Fibroblast of peridontal ligament (primary cell): ENCODE data around the gene NKX1-2.

Experiments
- DNase-seq: peaks from one replicate; pipeline ENCODE4 v3.0.0-alpha.2; 2010; ENCODE audit errors: extremely low read depth

Gene NKX1-2

GRCh38 chr10:124450012-124450782, at the start of gene NKX1-2:
Gene NKX1-2, minus strand, starts transcription at chr10:124450035. Its CDS starts 92 bp downstream, at chr10:124449943.
- DNase-seq: no peak

GRCh38 chr10:124498056-124498455, 48.2 kb upstream of the NKX1-2 start:
- no peak for DNase-seq

DNA sequence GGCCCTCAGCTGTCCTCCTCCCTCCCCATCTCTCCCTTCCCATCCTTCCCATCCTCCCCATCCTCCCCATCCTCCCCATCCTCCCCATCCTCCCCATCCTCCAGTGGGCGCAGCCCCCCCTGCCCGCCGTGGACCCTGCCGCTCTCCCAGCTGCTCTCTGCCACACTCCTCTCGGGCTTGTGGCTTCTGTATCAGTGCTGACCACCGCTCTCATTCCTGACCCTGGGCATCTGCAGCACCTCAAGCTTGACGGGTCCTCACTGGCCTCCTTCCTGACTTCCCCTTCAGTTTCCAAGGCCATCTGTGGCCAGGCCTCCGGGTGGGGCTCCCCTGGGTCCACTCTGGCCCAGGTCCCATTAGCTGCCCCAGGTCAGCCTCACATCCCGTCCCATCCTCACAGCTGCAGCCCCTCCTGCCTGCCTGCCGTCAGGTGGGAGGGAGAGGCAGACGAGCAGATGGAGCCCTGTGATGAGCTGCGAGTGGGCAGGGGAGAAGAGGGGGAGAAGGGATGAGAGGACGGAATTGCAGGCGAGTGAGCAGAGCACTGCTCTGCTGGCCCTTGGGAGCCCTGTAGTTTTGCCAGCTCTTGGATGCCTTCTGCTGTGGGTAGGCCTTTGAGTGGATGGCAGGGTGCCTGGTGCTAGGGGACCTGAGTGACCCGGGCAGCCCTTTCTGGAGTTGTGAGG, 47.5 kb upstream of the NKX1-2 start:
- DNase-seq: no peak

DNA sequence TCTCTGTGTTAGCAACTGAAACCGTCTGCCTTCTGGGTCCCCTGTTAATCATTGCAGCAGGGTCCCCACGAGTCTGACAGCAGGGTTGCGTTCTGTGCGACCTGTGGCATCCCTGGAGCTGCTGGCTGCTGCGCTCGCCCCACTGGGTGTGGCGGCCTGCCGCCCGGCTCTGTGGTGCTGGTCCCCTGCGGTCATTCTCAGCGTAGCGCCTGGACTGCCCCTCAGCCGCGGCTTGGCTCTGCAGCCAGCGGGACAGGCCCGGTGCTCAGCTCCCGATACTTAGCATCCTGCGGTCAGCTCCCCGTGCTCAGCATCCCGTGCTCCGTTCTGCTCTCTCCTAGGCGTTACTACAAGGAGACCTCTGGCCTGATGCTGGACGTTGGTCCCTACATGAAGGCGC, 46.8 kb upstream of the NKX1-2 start:
- DNase-seq: no peak

GRCh38 chr10:124496150-124496549, 46.3 kb upstream of the NKX1-2 start:
- DNase-seq: no peak

DNA sequence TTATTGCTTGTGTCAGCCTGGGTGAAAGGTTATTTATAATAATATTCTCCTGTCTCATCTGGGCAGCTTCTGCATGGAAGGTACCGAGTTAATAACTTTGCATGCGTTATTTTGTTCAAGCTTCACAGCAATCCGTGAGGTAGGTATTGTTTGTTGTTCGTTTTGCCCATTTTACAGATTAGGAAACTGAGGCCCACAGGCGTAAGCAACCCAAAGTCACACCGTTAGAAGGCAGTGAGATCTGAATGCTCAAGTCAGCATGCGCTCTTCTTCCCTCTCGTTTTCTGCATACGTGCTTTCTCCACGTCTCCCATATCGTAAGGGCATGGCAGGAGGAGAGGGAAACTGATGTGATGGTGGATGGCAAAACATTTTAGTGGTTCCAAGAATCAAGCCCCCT, 45.9 kb upstream of the NKX1-2 start:
- DNase-seq: no peak

- no peak for DNase-seq
Observed at GRCh38 chr10:124495162-124495561, 45.3 kb upstream of the NKX1-2 start.

GRCh38 chr10:124494046-124494807, 44.4 kb upstream of the NKX1-2 start:
- no peak for DNase-seq

- DNase-seq: no peak
Observed at GRCh38 chr10:124493214-124493882, 43.5 kb upstream of the NKX1-2 start.

GRCh38 chr10:124492266-124492665, 42.4 kb upstream of the NKX1-2 start:
- DNase-seq: no peak

DNA sequence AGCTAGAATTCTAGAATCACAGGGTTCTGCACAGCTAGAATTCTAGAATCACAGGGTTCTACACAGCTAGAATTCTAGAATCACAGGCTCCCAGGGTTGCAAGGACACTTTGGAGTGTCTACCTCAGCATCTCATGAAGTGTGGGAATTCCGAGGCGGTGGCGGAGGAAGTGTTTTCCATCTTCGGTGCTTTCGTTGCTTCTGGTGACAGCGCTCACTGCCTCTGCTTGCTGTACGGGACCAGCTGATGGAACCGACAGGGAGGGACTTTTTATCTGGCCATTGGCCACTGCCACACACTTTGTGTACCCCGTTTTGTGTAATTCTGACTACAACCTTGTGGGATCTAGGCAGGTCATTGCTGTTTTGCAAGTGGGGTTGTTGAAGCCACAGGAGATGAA, 41.3 kb upstream of the NKX1-2 start:
- no peak for DNase-seq

GRCh38 chr10:124486635-124487034, 36.8 kb upstream of the NKX1-2 start:
- no peak for DNase-seq

DNA sequence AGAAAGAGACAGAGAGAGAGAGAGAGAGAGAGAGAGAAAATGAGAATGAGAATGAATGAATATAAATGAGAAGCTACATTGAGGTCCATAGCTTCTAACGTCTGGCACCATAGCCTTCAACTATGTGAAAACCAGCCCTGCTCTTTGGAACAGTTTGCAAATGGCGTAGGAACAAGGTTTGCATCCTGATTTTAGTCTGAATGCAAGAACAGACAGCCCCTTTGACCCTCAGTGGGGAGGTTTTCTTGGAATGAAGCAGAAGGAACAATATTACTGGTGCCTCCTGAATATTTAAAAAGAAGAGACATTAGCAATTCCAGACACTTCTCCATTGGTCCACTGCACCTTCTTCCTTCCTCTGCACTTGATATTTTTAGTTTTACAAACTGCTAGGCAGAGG, 34.8 kb upstream of the NKX1-2 start:
- DNase-seq: no peak

GRCh38 chr10:124484031-124484430, 34.2 kb upstream of the NKX1-2 start:
- DNase-seq: no peak

GRCh38 chr10:124482876-124483275, 33.0 kb upstream of the NKX1-2 start:
- DNase-seq: no peak

- no peak for DNase-seq
Observed at GRCh38 chr10:124482236-124482800, 32.5 kb upstream of the NKX1-2 start.

GRCh38 chr10:124481717-124482116, 31.9 kb upstream of the NKX1-2 start:
- no peak for DNase-seq

DNA sequence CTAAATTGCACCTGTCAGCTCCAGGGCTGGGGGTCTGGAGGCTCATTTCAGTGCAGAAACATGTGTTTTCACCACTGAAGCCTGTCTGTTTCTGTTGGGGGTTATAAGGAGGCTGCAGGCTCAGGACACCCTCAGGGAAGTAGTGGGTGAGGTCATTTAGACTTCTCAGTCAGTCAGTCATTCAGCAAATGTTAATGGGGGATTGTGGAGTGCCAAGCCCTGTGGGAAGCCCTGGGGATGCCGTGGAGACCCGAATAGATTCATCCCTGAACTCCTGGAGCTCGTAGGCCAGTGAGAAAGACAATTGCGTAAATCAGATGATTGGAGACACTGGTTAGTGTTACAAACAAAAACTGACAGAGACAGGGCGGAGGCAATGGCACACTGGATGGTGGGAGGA, 31.0 kb upstream of the NKX1-2 start:
- no peak for DNase-seq

DNA sequence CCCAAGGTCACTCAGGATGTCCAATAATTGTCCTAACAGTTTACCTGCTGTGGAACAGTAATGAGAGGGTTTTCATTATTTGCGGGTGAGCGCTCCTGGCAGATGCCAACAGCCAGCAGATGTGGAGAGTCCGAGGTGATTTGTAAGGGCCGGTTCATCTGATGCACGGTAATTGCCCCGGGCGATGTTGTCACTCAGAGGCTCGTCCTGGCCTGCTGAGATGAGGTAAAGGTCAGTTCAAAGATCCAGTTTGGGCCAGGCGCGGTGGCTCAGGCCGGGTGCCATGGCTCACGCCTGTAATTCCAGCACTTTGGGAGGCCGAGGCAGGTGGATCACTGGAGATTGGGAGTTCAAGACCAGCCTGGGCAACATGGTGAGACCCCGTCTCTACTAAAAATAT, 28.7 kb upstream of the NKX1-2 start:
- DNase-seq: no peak

DNA sequence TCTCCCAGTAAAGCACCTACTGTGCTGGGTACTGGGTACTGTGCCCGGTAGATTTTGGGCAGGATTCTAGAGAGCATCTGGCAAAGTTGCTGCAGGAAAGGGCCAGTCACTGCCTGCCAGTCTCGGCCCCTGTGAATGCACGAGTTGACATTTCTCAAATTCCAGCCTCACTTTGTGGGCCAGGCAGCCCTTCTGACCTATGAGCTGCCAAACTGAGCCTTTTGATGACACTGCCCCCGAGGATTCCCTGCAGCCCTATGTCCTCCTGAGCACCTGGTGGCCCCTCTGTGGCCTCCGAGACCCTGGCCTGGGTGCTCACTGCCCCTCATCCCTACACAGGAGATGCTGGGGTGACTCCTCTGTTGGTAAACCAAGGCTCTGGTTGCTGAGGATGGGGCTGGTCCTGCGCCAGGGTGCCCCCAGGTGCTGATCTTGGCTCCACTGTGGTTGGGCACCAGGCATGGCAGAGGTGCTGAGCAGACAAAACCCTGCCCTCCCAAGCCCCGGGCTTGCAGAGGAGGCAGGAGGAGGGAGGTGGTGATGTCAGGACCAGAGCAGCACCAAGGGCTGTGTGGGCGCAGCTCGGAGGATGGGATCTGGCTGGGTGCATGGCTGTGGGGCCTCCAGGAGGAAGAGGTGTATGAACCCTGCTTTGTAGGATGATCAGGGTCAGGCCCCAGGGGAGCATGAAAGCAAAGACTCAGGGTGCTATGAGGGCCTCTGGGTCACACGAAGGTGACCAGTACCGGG, 28.0 kb upstream of the NKX1-2 start:
- no peak for DNase-seq
